HepG2 (cell line): ENCODE measurements around the gene LYZL1. TPM values are rescaled to one million over a fixed set of nuclear protein-coding genes. Genes with fewer than 3 reads are reported as not detected.

Experiments
- ADNP ChIP-seq: sonication (generic); formaldehyde crosslinking; IDR thresholded peaks from 2 replicates; pipeline ENCODE4 v1.4.0; 2020; ENCODE audit warnings: missing genetic modification reagents
- CREM ChIP-seq, 2 experiments: sonication (generic) in 1 of 2; formaldehyde crosslinking in 1 of 2; IDR thresholded peaks; 2 replicates each; pipeline versions ENCODE4 v1.4.0 to v1.6.1; 2016 to 2020; ENCODE audit warnings: antibody characterized with exemption in 1 of 2, mild to moderate bottlenecking in 1 of 2, missing genetic modification reagents in 1 of 2
- ESRRA ChIP-seq: sonication (generic); formaldehyde crosslinking; IDR thresholded peaks from 2 replicates; pipeline ENCODE4 v1.5.1; 2020; ENCODE audit warnings: mild to moderate bottlenecking, low read depth, missing genetic modification reagents
- NFKB2 ChIP-seq: sonication (generic); formaldehyde crosslinking; IDR thresholded peaks from 2 replicates; pipeline ENCODE4 v1.4.0; 2020; ENCODE audit warnings: missing genetic modification reagents, borderline replicate concordance
- POLR2G ChIP-seq: fragments of 200-400 bp; formaldehyde crosslinking; IDR thresholded peaks from 2 replicates; pipeline ENCODE4 v1.6.1; 2018; ENCODE audit warnings: mild to moderate bottlenecking, low read depth, low read length, moderate library complexity
- RXRA ChIP-seq: sonication (generic); formaldehyde crosslinking; IDR thresholded peaks from 2 replicates; pipeline ENCODE4 v1.5.1; 2020; ENCODE audit warnings: missing genetic modification reagents
- ZC3H4 ChIP-seq: sonication (generic); formaldehyde crosslinking; IDR thresholded peaks from 2 replicates; pipeline ENCODE4 v1.4.0; 2020; ENCODE audit warnings: missing genetic modification reagents, borderline replicate concordance
- ZNF292 ChIP-seq: sonication (generic); formaldehyde crosslinking; IDR thresholded peaks from 2 replicates; pipeline ENCODE4 v1.8.1; 2022; ENCODE audit warnings: mild to moderate bottlenecking, low read depth, missing genetic modification reagents, borderline replicate concordance
- polyA plus RNA-seq, 8 experiments: library from polyadenylated mRNA; depleted of rRNA in 3 of 8; stranded (reverse) in 7 of 8; unstranded in 1 of 8; fragments of >200 nt; fragmentation: Illumina TruSeq in 4 of 8; extraction: Trizol in 4 of 8; gene quantifications; 2 replicates each; pipeline versions ENCODE4 v1.2.1 to v1.2.3, GENCODE V29; 2011 to 2016; ENCODE audit warnings: low read depth in 4 of 8, missing spikeins in 1 of 8, mixed read lengths in 1 of 8; ENCODE audit not compliant: insufficient read depth in 1 of 8
- total RNA-seq, 5 experiments: library from RNA; depleted of rRNA; stranded (reverse); fragments of >200 nt; fragmentation: Illumina TruSeq; extraction: Trizol; gene quantifications; 2 replicates each; pipeline ENCODE4 v1.2.3, GENCODE V29; 2016; ENCODE audit warnings: low read depth in 1 of 5
- TF ChIP-seq, protein P1 (sequence below): sonication (generic); formaldehyde crosslinking; IDR thresholded peaks from 2 replicates; pipeline ENCODE4 v1.8.0; 2022; ENCODE audit warnings: missing genetic modification reagents, mild to moderate bottlenecking, moderate library complexity, borderline replicate concordance
- TF ChIP-seq, protein P2 (sequence below): sonication (generic); formaldehyde crosslinking; IDR thresholded peaks from 2 replicates; pipeline ENCODE4 v1.4.0; 2020; ENCODE audit warnings: missing genetic modification reagents
- TF ChIP-seq, protein P3 (sequence below): IDR thresholded peaks from 2 replicates; pipeline ENCODE4 v1.6.1; 2018; ENCODE audit warnings: missing genetic modification reagents, mild to moderate bottlenecking, missing compliant biosample characterization
- TF ChIP-seq, protein P4 (sequence below), 2 experiments: sonication (generic) in 1 of 2; formaldehyde crosslinking in 1 of 2; IDR thresholded peaks; 2 replicates each; pipeline versions ENCODE4 v1.4.0 to v1.6.1; 2016 to 2020; ENCODE audit warnings: borderline replicate concordance in 1 of 2, low read depth in 1 of 2, mild to moderate bottlenecking in 1 of 2, missing genetic modification reagents in 1 of 2
- TF ChIP-seq, protein P5 (sequence below): sonication (generic); formaldehyde crosslinking; IDR thresholded peaks from 2 replicates; pipeline ENCODE4 v1.4.0; 2020; ENCODE audit warnings: mild to moderate bottlenecking, missing genetic modification reagents, borderline replicate concordance

LYZL1 gene
- total and polyA plus RNA-seq, 2 of the 13 experiments (the other 11 are each of a cell fraction or from before 2014, with no cell fraction given), result not detected

DNA sequence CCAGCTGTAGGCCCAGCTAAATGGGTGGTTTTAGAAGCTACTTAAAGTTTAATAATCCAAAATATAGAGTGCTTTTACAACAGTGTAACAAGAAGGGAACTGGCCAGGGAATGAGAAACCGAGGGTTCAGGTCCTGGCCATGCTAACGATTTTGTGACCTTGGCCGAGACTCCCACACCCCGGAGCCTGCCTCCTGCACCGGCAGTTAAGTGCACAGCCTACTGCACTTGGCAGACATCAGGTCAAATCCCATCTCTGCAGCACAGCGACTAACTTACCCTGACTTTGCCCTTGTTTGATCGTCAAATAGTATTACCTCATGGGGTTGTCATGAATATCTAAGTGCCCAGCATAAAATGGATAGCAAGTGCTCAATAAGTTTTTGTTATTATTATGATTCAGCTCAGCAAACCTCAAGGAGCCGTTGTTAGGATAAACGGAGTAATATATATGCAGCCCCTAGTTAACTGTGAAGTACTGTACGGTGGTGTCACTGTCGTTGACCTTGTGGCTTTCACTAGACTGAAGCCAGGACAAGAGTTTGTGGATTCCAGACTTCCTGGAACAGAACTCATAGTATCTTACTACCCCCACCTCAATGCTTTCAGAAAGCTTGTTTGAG is 35.5 kb downstream of the LYZL1 start (continued):
- TF ChIP-seq, protein P1, sequence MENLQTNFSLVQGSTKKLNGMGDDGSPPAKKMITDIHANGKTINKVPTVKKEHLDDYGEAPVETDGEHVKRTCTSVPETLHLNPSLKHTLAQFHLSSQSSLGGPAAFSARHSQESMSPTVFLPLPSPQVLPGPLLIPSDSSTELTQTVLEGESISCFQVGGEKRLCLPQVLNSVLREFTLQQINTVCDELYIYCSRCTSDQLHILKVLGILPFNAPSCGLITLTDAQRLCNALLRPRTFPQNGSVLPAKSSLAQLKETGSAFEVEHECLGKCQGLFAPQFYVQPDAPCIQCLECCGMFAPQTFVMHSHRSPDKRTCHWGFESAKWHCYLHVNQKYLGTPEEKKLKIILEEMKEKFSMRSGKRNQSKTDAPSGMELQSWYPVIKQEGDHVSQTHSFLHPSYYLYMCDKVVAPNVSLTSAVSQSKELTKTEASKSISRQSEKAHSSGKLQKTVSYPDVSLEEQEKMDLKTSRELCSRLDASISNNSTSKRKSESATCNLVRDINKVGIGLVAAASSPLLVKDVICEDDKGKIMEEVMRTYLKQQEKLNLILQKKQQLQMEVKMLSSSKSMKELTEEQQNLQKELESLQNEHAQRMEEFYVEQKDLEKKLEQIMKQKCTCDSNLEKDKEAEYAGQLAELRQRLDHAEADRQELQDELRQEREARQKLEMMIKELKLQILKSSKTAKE (CRISPR knock-in tag), result peak; percentile 41; the same call in 1 of the 2 replicates
- peak; percentile 58; the same call in 1 of the 2 replicates for TF ChIP-seq RXRA (CRISPR knock-in tag)
- 0 out of 2 replicates have a peak, but pooled peaks have one; percentile 15 for TF ChIP-seq ESRRA (CRISPR knock-in tag)
- no peak for TF ChIP-seq ZC3H4
- TF ChIP-seq, protein P2, sequence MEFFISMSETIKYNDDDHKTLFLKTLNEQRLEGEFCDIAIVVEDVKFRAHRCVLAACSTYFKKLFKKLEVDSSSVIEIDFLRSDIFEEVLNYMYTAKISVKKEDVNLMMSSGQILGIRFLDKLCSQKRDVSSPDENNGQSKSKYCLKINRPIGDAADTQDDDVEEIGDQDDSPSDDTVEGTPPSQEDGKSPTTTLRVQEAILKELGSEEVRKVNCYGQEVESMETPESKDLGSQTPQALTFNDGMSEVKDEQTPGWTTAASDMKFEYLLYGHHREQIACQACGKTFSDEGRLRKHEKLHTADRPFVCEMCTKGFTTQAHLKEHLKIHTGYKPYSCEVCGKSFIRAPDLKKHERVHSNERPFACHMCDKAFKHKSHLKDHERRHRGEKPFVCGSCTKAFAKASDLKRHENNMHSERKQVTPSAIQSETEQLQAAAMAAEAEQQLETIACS, result no peak
- TF ChIP-seq POLR2G, result peak; percentile 53; the same call in 1 of the 2 replicates
- TF ChIP-seq, protein P3, sequence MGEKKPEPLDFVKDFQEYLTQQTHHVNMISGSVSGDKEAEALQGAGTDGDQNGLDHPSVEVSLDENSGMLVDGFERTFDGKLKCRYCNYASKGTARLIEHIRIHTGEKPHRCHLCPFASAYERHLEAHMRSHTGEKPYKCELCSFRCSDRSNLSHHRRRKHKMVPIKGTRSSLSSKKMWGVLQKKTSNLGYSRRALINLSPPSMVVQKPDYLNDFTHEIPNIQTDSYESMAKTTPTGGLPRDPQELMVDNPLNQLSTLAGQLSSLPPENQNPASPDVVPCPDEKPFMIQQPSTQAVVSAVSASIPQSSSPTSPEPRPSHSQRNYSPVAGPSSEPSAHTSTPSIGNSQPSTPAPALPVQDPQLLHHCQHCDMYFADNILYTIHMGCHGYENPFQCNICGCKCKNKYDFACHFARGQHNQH (CRISPR knock-in tag), result 0 out of 2 replicates have a peak, but pooled peaks have one; percentile 45
- TF ChIP-seq, protein P4, sequence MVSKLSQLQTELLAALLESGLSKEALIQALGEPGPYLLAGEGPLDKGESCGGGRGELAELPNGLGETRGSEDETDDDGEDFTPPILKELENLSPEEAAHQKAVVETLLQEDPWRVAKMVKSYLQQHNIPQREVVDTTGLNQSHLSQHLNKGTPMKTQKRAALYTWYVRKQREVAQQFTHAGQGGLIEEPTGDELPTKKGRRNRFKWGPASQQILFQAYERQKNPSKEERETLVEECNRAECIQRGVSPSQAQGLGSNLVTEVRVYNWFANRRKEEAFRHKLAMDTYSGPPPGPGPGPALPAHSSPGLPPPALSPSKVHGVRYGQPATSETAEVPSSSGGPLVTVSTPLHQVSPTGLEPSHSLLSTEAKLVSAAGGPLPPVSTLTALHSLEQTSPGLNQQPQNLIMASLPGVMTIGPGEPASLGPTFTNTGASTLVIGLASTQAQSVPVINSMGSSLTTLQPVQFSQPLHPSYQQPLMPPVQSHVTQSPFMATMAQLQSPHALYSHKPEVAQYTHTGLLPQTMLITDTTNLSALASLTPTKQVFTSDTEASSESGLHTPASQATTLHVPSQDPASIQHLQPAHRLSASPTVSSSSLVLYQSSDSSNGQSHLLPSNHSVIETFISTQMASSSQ (IDR thresholded peaks at IDR 0.05; ENCODE audit: low read depth), result no peak
- TF ChIP-seq, protein P4 (CRISPR knock-in tag; IDR thresholded peaks at IDR 0.05; ENCODE audit: borderline replicate concordance), result peak; percentile 12; the same call in 1 of the 2 replicates
- no peak; the same call in 1 of the 2 replicates for TF ChIP-seq ZNF292 (CRISPR knock-in tag)
- TF ChIP-seq CREM (IDR thresholded peaks at IDR 0.05), result peak; percentile 26; the same call in 1 of the 2 replicates
- no peak for TF ChIP-seq CREM (CRISPR knock-in tag; IDR thresholded peaks at IDR 0.05)
- TF ChIP-seq ADNP (CRISPR knock-in tag), result no peak
- TF ChIP-seq NFKB2 (CRISPR knock-in tag), result no peak
- TF ChIP-seq, protein P5, sequence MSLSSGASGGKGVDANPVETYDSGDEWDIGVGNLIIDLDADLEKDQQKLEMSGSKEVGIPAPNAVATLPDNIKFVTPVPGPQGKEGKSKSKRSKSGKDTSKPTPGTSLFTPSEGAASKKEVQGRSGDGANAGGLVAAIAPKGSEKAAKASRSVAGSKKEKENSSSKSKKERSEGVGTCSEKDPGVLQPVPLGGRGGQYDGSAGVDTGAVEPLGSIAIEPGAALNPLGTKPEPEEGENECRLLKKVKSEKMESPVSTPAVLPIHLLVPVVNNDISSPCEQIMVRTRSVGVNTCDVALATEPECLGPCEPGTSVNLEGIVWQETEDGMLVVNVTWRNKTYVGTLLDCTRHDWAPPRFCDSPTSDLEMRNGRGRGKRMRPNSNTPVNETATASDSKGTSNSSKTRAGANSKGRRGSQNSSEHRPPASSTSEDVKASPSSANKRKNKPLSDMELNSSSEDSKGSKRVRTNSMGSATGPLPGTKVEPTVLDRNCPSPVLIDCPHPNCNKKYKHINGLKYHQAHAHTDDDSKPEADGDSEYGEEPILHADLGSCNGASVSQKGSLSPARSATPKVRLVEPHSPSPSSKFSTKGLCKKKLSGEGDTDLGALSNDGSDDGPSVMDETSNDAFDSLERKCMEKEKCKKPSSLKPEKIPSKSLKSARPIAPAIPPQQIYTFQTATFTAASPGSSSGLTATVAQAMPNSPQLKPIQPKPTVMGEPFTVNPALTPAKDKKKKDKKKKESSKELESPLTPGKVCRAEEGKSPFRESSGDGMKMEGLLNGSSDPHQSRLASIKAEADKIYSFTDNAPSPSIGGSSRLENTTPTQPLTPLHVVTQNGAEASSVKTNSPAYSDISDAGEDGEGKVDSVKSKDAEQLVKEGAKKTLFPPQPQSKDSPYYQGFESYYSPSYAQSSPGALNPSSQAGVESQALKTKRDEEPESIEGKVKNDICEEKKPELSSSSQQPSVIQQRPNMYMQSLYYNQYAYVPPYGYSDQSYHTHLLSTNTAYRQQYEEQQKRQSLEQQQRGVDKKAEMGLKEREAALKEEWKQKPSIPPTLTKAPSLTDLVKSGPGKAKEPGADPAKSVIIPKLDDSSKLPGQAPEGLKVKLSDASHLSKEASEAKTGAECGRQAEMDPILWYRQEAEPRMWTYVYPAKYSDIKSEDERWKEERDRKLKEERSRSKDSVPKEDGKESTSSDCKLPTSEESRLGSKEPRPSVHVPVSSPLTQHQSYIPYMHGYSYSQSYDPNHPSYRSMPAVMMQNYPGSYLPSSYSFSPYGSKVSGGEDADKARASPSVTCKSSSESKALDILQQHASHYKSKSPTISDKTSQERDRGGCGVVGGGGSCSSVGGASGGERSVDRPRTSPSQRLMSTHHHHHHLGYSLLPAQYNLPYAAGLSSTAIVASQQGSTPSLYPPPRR, result peak; percentile 37; the same call in 1 of the 2 replicates
